Adrenal gland (tissue), 5 donors: ENCODE data around the gene BBX.

Source experiments
- POLR2A ChIP-seq, 2 donors: fragments of 450-650 bp; IDR thresholded peaks; one replicate each; pipeline ENCODE4 v1.6.1; 2017; ENCODE audit warnings: antibody characterized with exemption in 2 of 2, mild to moderate bottlenecking in 2 of 2, moderate library complexity in 1 of 2
- TF ChIP-seq, protein P1 (sequence below), 6 experiments: fragments of 450-650 bp in 4 of 6; fragments of 200-600 bp in 2 of 6; sonication (generic) in 1 of 6; IDR thresholded peaks; 1 replicate in 5 of 6; 2 replicates in 1 of 6; pipeline versions ENCODE4 v1.5.1 to v1.8.0; 2016 to 2021; ENCODE audit warnings: antibody characterized with exemption in 6 of 6, mild to moderate bottlenecking in 2 of 6, moderate library complexity in 1 of 6
- donor health status: DM: no; HTN: no; CAD: no.

GRCh38 chr3:107496855-107497254 is 25.9 kb upstream of the BBX start:
- TF ChIP-seq, protein P1, sequence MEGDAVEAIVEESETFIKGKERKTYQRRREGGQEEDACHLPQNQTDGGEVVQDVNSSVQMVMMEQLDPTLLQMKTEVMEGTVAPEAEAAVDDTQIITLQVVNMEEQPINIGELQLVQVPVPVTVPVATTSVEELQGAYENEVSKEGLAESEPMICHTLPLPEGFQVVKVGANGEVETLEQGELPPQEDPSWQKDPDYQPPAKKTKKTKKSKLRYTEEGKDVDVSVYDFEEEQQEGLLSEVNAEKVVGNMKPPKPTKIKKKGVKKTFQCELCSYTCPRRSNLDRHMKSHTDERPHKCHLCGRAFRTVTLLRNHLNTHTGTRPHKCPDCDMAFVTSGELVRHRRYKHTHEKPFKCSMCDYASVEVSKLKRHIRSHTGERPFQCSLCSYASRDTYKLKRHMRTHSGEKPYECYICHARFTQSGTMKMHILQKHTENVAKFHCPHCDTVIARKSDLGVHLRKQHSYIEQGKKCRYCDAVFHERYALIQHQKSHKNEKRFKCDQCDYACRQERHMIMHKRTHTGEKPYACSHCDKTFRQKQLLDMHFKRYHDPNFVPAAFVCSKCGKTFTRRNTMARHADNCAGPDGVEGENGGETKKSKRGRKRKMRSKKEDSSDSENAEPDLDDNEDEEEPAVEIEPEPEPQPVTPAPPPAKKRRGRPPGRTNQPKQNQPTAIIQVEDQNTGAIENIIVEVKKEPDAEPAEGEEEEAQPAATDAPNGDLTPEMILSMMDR (IDR thresholded peaks at IDR 0.05) = no peak
- no peak for TF ChIP-seq POLR2A (IDR thresholded peaks at IDR 0.05)
